Measurements from ENCODE around the gene KRTAP19-1.

KRTAP19-1 gene

GRCh38 chr21:30480145-30480544 lies at the start of gene KRTAP19-1:
Gene KRTAP19-1 (minus strand): TSS chr21:30480367. CDS start chr21:30480317, 50 bp downstream.
- no peak for DNase-seq

GRCh38 chr21:30518876-30519275 lies 38.7 kb upstream of the KRTAP19-1 start:
- DNase-seq = no peak

GRCh38 chr21:30515681-30516080 lies 35.5 kb upstream of the KRTAP19-1 start:
- DNase-seq = no peak

- DNase-seq = peak; percentile 2
These were observed 25.5 kb upstream of the KRTAP19-1 start for GRCh38 chr21:30505621-30506205.

GRCh38 chr21:30502041-30502440 lies 21.9 kb upstream of the KRTAP19-1 start, which contains the start of gene KRTAP19-5:
Gene KRTAP19-5 (minus strand): TSS chr21:30502141. CDS start chr21:30502090, 51 bp downstream.
- no peak for DNase-seq

- DNase-seq = no peak
These were observed 16.9 kb upstream of the KRTAP19-1 start, which contains the start of gene KRTAP19-4 for GRCh38 chr21:30497065-30497464. Gene KRTAP19-4 (minus strand): TSS chr21:30497165. CDS start chr21:30497110, 55 bp downstream.

- DNase-seq = no peak
These were observed 11.8 kb upstream of the KRTAP19-1 start, which contains the start of gene KRTAP19-3 for GRCh38 chr21:30491963-30492428. Gene KRTAP19-3 (minus strand): TSS chr21:30492013. CDS start chr21:30491957, 56 bp downstream.

- no peak for DNase-seq
These were observed 7.2 kb upstream of the KRTAP19-1 start, which contains the start of gene KRTAP19-2 for GRCh38 chr21:30487336-30487735. Gene KRTAP19-2 (minus strand): TSS chr21:30487436. CDS start chr21:30487348, 88 bp downstream.

- no peak for DNase-seq
These were observed 6.0 kb upstream of the KRTAP19-1 start for GRCh38 chr21:30486180-30486579.

GRCh38 chr21:30482130-30482529 lies 2.0 kb upstream of the KRTAP19-1 start:
- DNase-seq = no peak

GRCh38 chr21:30479259-30479658 lies 908 bp downstream of the KRTAP19-1 start:
- no peak for DNase-seq

- no peak for DNase-seq
These were observed 2.2 kb downstream of the KRTAP19-1 start for GRCh38 chr21:30478004-30478403.

GRCh38 chr21:30468900-30469714 lies 11.1 kb downstream of the KRTAP19-1 start:
- no peak for DNase-seq

GRCh38 chr21:30463713-30464112 lies 16.5 kb downstream of the KRTAP19-1 start:
- DNase-seq = peak; percentile 20

GRCh38 chr21:30448514-30448913 lies 31.7 kb downstream of the KRTAP19-1 start:
- DNase-seq = no peak

- DNase-seq = no peak
These were observed 33.1 kb downstream of the KRTAP19-1 start for GRCh38 chr21:30447056-30447455.

GRCh38 chr21:30444204-30444603 lies 36.0 kb downstream of the KRTAP19-1 start:
- no peak for DNase-seq

GRCh38 chr21:30443226-30443625 lies 36.9 kb downstream of the KRTAP19-1 start:
- DNase-seq = no peak

- no peak for DNase-seq
These were observed 40.2 kb downstream of the KRTAP19-1 start, which contains the start of gene KRTAP15-1 for GRCh38 chr21:30439975-30440374. Gene KRTAP15-1 (plus strand): TSS chr21:30440275. CDS start chr21:30440328, 53 bp downstream.

- no peak for DNase-seq
These were observed 43.1 kb downstream of the KRTAP19-1 start for GRCh38 chr21:30437010-30437565.

GRCh38 chr21:30434033-30434631 lies 46.0 kb downstream of the KRTAP19-1 start:
- peak; percentile 22 for DNase-seq

GRCh38 chr21:30430170-30430655 lies 50.0 kb downstream of the KRTAP19-1 start, which contains the start of gene KRTAP13-4:
Gene KRTAP13-4 (plus strand): TSS chr21:30430220. CDS start chr21:30430276, 56 bp downstream.
- DNase-seq = no peak

Data from NCI-H2171 treated with DMSO at 0.1 percent for 48 hours (cell line).